ENCODE measurements around the gene NACA2. TPM values are rescaled to one million over a fixed set of nuclear protein-coding genes. Genes with fewer than 3 reads are reported as not detected.
"Not testable (repeated sequence)": the region's sequence is repeated elsewhere in the genome, so short reads cannot be mapped to it uniquely, and the experiment has no call there.

The NACA2 gene
- total RNA-seq, 1 donor from 2014 or later = not detected

DNA sequence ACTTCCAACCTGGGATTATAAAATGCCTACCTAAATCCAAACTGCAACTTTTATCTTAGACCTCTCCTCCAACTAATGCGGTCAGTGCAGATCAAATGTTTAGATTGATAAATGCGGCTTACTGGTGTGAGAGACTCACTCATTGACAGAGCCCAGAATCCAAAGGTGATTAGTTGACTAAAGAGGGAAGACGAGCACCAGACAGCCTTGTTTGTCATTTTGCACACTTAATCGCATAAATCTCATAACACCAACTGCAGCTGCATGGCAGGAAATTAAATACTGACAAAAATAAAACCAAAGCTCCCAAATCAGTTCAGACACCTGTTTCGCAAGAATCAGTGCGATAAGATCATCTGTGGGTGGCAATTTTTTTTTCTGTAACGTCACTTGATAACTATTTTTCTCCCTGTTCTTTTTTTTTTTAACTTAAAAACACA, 35.9 kb downstream of the NACA2 start:
- H3K36me3 Mint-ChIP-seq = no peaks in the 10 kb centered on the region
- no peaks in the 10 kb centered on the region for H3K4me1 Mint-ChIP-seq (ENCODE audit: unreplicated experiment)
- peaks cover 15% of the 10 kb centered on the region for H3K27me3 Mint-ChIP-seq

GRCh38 chr17:61554209-61554608, 36.8 kb downstream of the NACA2 start:
- no peak for DNase-seq (ENCODE audit: extremely low spot score, unreplicated experiment)
- H3K9me3 Mint-ChIP-seq = no peaks in the 10 kb centered on the region
- peaks cover 18% of the 10 kb centered on the region for H3K27me3 Mint-ChIP-seq
- no peak overlapping the region for H3K4me3 Mint-ChIP-seq
- no peaks in the 10 kb centered on the region for H3K36me3 Mint-ChIP-seq
- H3K4me1 Mint-ChIP-seq (ENCODE audit: unreplicated experiment) = no peaks in the 10 kb centered on the region
- H3K27ac Mint-ChIP-seq = no peak overlapping the region
- no peak for TF ChIP-seq CTCF (conservative IDR thresholded peaks at IDR 0.05)

More for the DNA sequence above, 35.9 kb downstream of the NACA2 start:
- DNase-seq (ENCODE audit: extremely low spot score, unreplicated experiment) = no peak
- Mint-ChIP-seq H3K9me3 (no peaks in the 10 kb centered on the region), H3K27ac (no peak overlapping the region), H3K4me3 (no peak overlapping the region)
- no peak for TF ChIP-seq CTCF (conservative IDR thresholded peaks at IDR 0.05)

GRCh38 chr17:61552560-61552959, 38.5 kb downstream of the NACA2 start:
- not testable (repeated sequence) for H3K27ac Mint-ChIP-seq; H3K9me3 Mint-ChIP-seq; H3K4me1 Mint-ChIP-seq (ENCODE audit: unreplicated experiment); H3K4me3 Mint-ChIP-seq; DNase-seq (ENCODE audit: extremely low spot score, unreplicated experiment); H3K36me3 Mint-ChIP-seq
- H3K27me3 Mint-ChIP-seq = peaks cover 28% of the 10 kb centered on the region

GRCh38 chr17:61551255-61551742, 39.7 kb downstream of the NACA2 start:
- peak; percentile 83 for TF ChIP-seq CTCF (conservative IDR thresholded peaks at IDR 0.05)
- peaks cover 32% of the 10 kb centered on the region for H3K27me3 Mint-ChIP-seq
- no peaks in the 10 kb centered on the region for H3K36me3 Mint-ChIP-seq
- DNase-seq (ENCODE audit: extremely low spot score, unreplicated experiment) = no peak
- no peaks in the 10 kb centered on the region for H3K4me1 Mint-ChIP-seq (ENCODE audit: unreplicated experiment)
- no peak overlapping the region for H3K27ac Mint-ChIP-seq
- H3K9me3 Mint-ChIP-seq = no peaks in the 10 kb centered on the region
- H3K4me3 Mint-ChIP-seq = no peak overlapping the region

DNA sequence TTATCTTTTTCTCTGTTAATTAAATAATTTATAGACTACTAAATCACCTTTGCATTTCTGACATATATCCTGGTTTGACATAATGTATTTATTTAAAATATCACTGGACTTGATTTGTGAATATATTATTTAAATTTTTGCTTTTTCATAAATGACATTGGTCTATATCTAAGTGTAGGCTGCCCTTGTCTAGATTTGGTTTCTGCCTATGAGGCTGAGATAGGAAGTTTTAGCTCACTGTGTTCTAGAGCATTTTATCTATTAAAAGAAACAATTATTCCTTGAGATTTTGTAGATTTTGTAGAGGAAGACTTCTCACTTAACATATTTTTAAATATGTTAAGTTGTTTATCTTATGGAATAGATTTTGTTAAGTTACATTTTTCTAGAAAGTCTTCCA, 43.9 kb downstream of the NACA2 start:
- DNase-seq (ENCODE audit: extremely low spot score, unreplicated experiment) = no peak
- Mint-ChIP-seq H3K36me3 (peaks cover 3% of the 10 kb centered on the region), H3K4me3 (no peak overlapping the region), H3K27me3 (peaks cover 34% of the 10 kb centered on the region), H3K4me1 (ENCODE audit: unreplicated experiment) (no peaks in the 10 kb centered on the region), H3K27ac (no peak overlapping the region), H3K9me3 (peaks cover 11% of the 10 kb centered on the region)
- TF ChIP-seq CTCF (conservative IDR thresholded peaks at IDR 0.05) = no peak

- Mint-ChIP-seq H3K27ac (no peak overlapping the region), H3K4me3 (no peak overlapping the region), H3K4me1 (ENCODE audit: unreplicated experiment) (no peaks in the 10 kb centered on the region), H3K27me3 (peaks cover 36% of the 10 kb centered on the region), H3K9me3 (peaks cover 20% of the 10 kb centered on the region), H3K36me3 (peaks cover 3% of the 10 kb centered on the region)
- no peak for DNase-seq (ENCODE audit: extremely low spot score, unreplicated experiment)
- no peak for TF ChIP-seq CTCF (conservative IDR thresholded peaks at IDR 0.05)
These were observed 45.6 kb downstream of the NACA2 start for GRCh38 chr17:61545335-61545938.

All from type B pancreatic cell (in vitro differentiated cells).